GM18511 (cell line): Measurements from ENCODE around the gene NEIL1.
"Not testable (repeated sequence)": the region's sequence is repeated elsewhere in the genome, so short reads cannot be mapped to it uniquely, and the experiment has no call there.

Source experiments
- ATAC-seq: cut with Tn5 transposase; IDR thresholded peaks from one replicate; pipeline ENCODE4 v1.9.1; 2021; ENCODE audit warnings: mild to moderate bottlenecking, moderate library complexity; ENCODE audit not compliant: unreplicated experiment

NEIL1 gene

DNA sequence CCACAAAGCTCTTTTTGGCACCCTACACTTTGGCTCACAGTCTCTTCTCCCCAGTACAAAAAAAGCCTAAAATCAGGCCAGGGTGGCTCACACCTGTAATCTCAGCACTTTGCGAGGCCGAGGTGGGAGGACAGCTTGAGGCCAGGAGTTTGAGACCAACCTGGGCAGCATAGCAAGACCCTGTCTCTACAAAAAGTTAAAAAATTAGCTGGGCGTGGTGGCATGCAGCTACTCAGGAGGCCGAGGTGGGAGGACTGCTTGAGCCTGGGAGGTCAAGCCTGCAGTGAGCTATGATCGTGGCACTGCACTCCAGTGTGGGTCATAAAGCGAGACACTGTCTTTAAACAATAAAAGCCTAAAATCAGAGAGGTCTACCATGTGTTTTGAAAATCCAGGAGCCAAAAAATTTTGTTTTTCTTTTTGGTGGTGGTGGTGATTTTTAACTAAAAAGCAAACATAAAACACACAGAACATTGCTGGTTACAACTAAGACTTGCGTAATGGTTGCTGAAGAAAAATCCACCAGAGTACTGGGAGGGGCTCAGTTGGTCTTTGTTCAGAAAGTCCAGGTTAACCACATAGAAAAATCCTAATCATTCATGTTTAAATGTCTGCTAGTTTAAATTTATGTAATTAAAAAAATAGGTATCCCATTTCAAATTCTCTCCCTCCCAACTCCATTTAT, 23.2 kb downstream of the NEIL1 start:
- ATAC-seq, result no peak

DNA sequence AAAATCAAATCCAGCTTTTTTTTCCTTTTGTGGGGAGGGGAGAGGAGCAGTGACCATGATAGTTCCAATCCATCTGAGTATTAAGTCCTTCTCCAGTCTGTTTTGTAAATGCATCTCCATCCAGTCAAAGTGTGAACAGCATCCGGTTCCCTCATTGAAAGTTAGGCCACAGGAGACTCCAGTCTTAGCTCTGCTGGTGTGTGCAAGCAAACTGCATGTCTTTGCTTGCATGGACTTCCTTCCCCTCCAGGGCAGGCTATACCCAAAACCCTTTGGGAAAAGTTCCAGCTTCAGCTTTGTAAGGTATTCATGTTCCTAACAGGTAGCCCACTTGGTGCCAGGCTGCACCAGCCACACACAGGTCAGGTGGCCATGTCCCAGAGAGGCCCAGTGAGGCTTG, 24.6 kb downstream of the NEIL1 start:
- ATAC-seq, result no peak

DNA sequence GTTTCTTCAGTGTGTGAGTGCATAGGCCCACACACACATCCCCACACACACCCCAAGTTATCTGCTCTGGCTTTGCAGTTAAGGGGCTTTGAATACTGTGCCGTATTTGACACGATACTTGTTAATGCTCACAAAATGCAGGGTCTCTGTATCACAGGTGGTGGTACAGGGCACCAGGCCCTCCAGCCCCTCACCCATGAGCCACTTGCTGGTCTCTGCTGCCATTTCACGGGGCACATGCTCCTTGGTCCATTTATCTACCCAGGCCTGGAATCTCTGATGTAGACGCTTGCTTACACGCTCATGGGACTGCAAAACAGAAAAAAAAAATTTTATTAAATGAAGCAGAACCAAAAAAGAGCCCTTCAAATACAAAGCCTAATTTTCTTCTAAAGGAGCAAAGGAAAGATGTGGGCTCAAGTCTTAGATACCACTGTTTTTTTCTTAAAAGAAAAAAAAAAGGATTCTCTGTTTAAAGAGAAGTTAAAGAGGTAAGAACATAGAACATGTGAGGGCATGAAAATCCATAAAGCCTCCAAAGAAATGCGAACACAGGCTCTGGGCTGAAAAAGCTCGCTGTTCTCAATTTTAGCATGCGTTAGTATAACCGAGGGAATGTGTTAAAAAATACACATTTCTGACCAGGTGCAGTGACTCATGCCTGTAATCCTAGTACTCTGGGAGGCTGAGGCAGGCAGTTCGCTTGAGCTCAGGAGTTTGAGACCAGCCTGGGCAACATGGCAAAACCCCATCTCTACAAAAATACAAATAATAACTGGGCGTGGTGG, 25.3 kb downstream of the NEIL1 start:
- ATAC-seq, result no peak

DNA sequence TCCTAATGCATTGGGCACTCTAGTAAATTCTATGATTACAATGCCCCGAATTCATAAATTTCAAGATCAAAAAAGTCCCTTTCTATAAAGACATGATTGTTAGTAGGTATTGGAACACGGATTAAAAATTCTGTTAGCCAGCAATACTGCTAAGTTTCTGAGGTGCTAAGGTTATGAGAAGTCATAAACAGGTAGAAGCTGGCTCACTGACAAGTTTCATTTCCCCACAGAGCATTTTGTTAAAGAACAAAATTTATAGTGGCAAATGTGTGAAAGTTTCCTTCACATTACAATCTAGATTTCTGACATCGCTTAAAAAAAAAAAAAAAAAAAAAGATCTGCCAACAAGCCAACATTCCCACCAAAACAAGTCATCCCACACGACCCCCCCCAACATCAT, 33.9 kb downstream of the NEIL1 start:
- ATAC-seq, result no peak

DNA sequence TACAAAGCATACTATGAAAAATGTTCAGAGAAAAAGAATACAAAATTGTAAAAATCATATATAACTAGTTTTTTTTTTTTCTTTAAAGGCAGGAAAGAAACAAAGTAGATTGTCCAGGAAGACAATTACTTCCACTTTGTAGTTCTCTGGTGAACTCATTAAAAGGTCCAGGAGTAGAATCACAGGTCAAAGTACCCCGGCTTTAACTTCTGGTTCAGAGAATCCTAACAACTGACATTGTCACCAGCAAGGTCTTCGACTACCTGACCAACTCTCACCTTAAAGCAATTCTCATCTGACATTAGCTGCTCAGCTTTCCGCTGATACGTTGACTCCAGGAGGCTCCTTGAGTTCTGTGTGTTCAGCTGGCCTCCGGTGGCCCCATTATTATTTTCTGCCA, 37.1 kb downstream of the NEIL1 start:
- not testable (repeated sequence) for ATAC-seq

DNA sequence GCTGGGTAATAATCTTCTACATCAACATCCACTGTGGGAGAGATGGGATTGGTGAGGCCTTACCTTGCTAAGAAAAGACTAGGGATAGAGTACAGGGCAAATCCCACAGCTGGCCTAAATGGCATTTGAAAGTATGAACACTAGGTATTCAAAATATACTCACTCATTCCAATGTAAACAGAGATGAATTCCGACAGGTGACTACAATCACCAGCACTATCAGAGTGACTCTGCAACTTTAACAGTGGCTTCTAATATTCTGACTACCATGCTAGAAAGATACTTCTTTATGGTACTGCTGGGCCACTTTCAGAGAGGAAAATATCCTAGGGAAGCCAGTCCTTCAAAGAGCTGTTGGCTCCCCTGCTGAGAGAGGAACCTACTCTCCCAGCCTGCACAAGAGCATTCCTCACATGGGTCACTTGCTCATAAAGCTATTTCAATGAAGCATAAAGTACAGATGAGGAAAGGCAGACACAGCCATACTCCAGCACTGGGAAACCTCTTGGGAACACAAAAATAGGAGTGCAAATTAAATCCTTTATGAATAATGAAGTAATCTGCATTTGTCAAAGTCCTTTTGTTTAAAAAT, 43.0 kb downstream of the NEIL1 start:
- ATAC-seq, result no peak

DNA sequence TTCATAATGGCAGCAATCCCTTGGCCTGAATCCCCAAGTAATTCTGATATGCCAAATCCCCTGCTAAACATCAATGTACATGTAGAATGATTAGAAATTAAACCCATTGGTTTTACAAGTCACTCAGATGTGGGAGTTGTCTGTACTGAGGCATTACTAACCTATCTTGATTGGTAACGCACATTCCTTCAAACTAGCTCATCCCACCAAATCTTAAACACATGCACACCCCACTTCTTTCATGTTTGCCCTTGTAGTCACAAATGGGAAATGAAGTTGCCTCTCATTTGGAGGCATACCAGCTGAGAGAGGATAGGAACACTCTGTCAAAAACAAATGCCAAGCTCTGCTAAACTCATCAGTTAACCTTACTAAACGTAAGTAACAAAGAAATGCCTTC, 50.7 kb downstream of the NEIL1 start:
- no peak for ATAC-seq

DNA sequence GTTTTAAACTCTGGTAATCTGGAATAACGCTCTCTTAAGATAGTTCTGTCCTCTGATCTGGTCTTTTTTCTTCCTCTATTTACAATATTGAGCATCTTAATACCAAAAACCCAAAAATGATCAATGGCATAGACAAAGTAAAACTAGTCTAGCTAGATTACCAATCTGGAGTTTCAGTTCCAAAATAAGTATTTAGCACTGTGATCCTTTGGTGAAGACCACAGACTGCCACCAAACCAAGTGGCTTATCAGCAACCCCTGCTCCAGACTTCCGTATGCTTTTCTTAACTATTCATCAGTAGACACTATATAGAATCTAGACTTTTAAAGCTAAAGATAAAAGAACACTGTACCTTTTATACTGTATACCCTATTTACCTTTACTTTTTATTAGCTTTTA, 57.1 kb downstream of the NEIL1 start:
- no peak for ATAC-seq
